GM23338 (cell line): ENCODE measurements around the gene L3MBTL1. TPM values are rescaled to one million over a fixed set of nuclear protein-coding genes. Genes with fewer than 3 reads are reported as not detected.

Experiments
- ATAC-seq: fragments of 200-7000 bp; cut with Tn5 transposase; 3 replicates; pipeline ENCODE4 v1.9.1; 2020
- DNase-seq: peaks from one replicate; pipeline ENCODE4 v3.0.0-alpha.2; 2015; ENCODE audit warnings: low spot score
- H2AFZ ChIP-seq: fragments of 200-600 bp; sonication (generic); 2 replicates; pipeline ENCODE4 v1.8.0; 2016; ENCODE audit warnings: antibody characterized with exemption, mild to moderate bottlenecking, moderate library complexity
- H3F3A ChIP-seq: fragments of 200-600 bp; sonication (generic); replicated peaks from 2 replicates; pipeline ENCODE4 v1.8.0; 2017; ENCODE audit warnings: antibody characterized with exemption, mixed run types, low read depth
- H3K27ac ChIP-seq: fragments of 200-600 bp; sonication (generic); 2 replicates; pipeline ENCODE4 v1.6.1; 2016; ENCODE audit warnings: low read depth
- H3K27me3 ChIP-seq: fragments of 200-600 bp; sonication (generic); 2 replicates; pipeline ENCODE4 v1.8.0; 2016; ENCODE audit warnings: mild to moderate bottlenecking, mixed run types, moderate library complexity; ENCODE audit not compliant: insufficient read depth
- H3K36me3 ChIP-seq: fragments of 200-600 bp; sonication (generic); 2 replicates; pipeline ENCODE4 v1.8.0; 2016; ENCODE audit warnings: mild to moderate bottlenecking; ENCODE audit not compliant: insufficient read depth
- H3K4me1 ChIP-seq: fragments of 200-600 bp; sonication (generic); 2 replicates; pipeline ENCODE4 v1.8.0; 2016; ENCODE audit warnings: mild to moderate bottlenecking, moderate library complexity; ENCODE audit not compliant: insufficient read depth
- H3K4me2 ChIP-seq: fragments of 200-600 bp; sonication (generic); 2 replicates; pipeline ENCODE4 v1.7.1; 2017; ENCODE audit warnings: mixed run types
- H3K4me3 ChIP-seq: fragments of 200-600 bp; sonication (generic); 2 replicates; pipeline ENCODE4 v1.6.1; 2016; ENCODE audit warnings: mixed run types
- H3K79me2 ChIP-seq: fragments of 200-600 bp; sonication (generic); replicated peaks from 2 replicates; pipeline ENCODE4 v1.8.0; 2017; ENCODE audit warnings: mild to moderate bottlenecking; ENCODE audit not compliant: insufficient read depth
- H3K9me2 ChIP-seq: fragments of 200-600 bp; sonication (generic); 2 replicates; pipeline ENCODE4 v1.8.0; 2017; ENCODE audit not compliant: insufficient read depth
- H4K20me1 ChIP-seq: fragments of 200-600 bp; sonication (generic); replicated peaks from 2 replicates; pipeline ENCODE4 v1.8.0; 2017; ENCODE audit warnings: mild to moderate bottlenecking; ENCODE audit not compliant: insufficient read depth
- H3K27ac Mint-ChIP-seq: 2 replicates; pipeline ENCODE4 v1.8.0; 2020; ENCODE audit warnings: inconsistent platforms, mild to moderate bottlenecking, moderate library complexity, mixed read lengths
- H3K27me3 Mint-ChIP-seq: 3 replicates; pipeline ENCODE4 v1.8.0; 2022; ENCODE audit warnings: low read depth, mild to moderate bottlenecking, moderate library complexity, mixed read lengths, inconsistent platforms; ENCODE audit not compliant: insufficient read depth, poor library complexity
- H3K36me3 Mint-ChIP-seq: 3 replicates; pipeline ENCODE4 v1.8.0; 2021; ENCODE audit warnings: low read depth, mild to moderate bottlenecking, inconsistent platforms, moderate library complexity, mixed read lengths
- H3K4me1 Mint-ChIP-seq: 3 replicates; pipeline ENCODE4 v1.8.0; 2020; ENCODE audit warnings: mild to moderate bottlenecking, inconsistent platforms, mixed read lengths
- H3K4me3 Mint-ChIP-seq: 3 replicates; pipeline ENCODE4 v1.8.0; 2021; ENCODE audit warnings: moderate library complexity, mild to moderate bottlenecking, inconsistent platforms, mixed read lengths
- H3K9me3 Mint-ChIP-seq: 3 replicates; pipeline ENCODE4 v1.8.0; 2020; ENCODE audit warnings: moderate library complexity, mild to moderate bottlenecking, inconsistent platforms, mixed read lengths
- CREB1 ChIP-seq: fragments of 250-450 bp; sonication (Bioruptor Pico); IDR thresholded peaks from 2 replicates; pipeline ENCODE4 v1.5.0; 2020; ENCODE audit warnings: low read depth, mild to moderate bottlenecking, moderate library complexity
- ETS1 ChIP-seq: IDR thresholded peaks from 2 replicates; pipeline ENCODE4 v1.6.1; 2016; ENCODE audit warnings: antibody characterized with exemption
- EZH2 ChIP-seq: fragments of 200-600 bp; sonication (generic); IDR thresholded peaks from one replicate; pipeline ENCODE4 v1.8.0; 2017; ENCODE audit warnings: antibody characterized with exemption, mild to moderate bottlenecking, low read depth; ENCODE audit not compliant: unreplicated experiment
- EZH2phosphoT487 ChIP-seq: fragments of 200-600 bp; sonication (generic); IDR thresholded peaks from one replicate; pipeline ENCODE4 v1.8.1; 2018; ENCODE audit warnings: antibody characterized with exemption; ENCODE audit not compliant: unreplicated experiment
- JUNB ChIP-seq: IDR thresholded peaks from one replicate; pipeline ENCODE4 v1.6.1; 2016; ENCODE audit warnings: antibody characterized with exemption; ENCODE audit not compliant: unreplicated experiment
- NANOG ChIP-seq: IDR thresholded peaks from 2 replicates; pipeline ENCODE4 v1.6.1; 2016; ENCODE audit warnings: antibody characterized with exemption, borderline replicate concordance
- POLR2AphosphoS5 ChIP-seq: IDR thresholded peaks from 2 replicates; pipeline ENCODE4 v1.6.1; 2016; ENCODE audit warnings: antibody characterized with exemption, low read depth
- REST ChIP-seq: IDR thresholded peaks from one replicate; pipeline ENCODE4 v1.6.1; 2018; ENCODE audit warnings: antibody characterized with exemption; ENCODE audit not compliant: unreplicated experiment
- STAT1 ChIP-seq: IDR thresholded peaks from one replicate; pipeline ENCODE4 v1.6.1; 2016; ENCODE audit warnings: antibody characterized with exemption; ENCODE audit not compliant: unreplicated experiment
- ZNF114 ChIP-seq: fragments of 250-450 bp; sonication (Bioruptor Pico); IDR thresholded peaks from 2 replicates; pipeline ENCODE4 v1.5.0; 2020; ENCODE audit warnings: mild to moderate bottlenecking, moderate library complexity
- ZNF331 ChIP-seq: fragments of 250-450 bp; sonication (Bioruptor Pico); IDR thresholded peaks from 2 replicates; pipeline ENCODE4 v1.5.0; 2020; ENCODE audit warnings: low read depth, mild to moderate bottlenecking, moderate library complexity
- polyA plus RNA-seq: library from polyadenylated mRNA; unstranded; fragments of >200 nt; fragmentation: Nextera tagmentation; extraction: Ambion mirVana; gene quantifications from 2 replicates; pipeline ENCODE4 v1.2.1, GENCODE V29; 2016
- small RNA-seq: library from RNA; depleted of rRNA; stranded (forward); fragments of <200 nt; gene quantifications from one replicate; pipeline ENCODE3, GENCODE V24; 2014; ENCODE audit warnings: low replicate concordance
- total RNA-seq: library from RNA; depleted of rRNA; stranded (reverse); fragments of >200 nt; shearing (Covaris generic); gene quantifications from 2 replicates; pipeline ENCODE4 v1.2.3, GENCODE V29; 2014; rRNA removed
- TF ChIP-seq, protein P1 (sequence below), 2 experiments: fragments of 200-600 bp in 1 of 2; sonication (generic) in 1 of 2; conservative IDR thresholded peaks; 2 replicates each; pipeline versions ENCODE4 v1.5.1 to v1.6.1; 2016 to 2017; ENCODE audit warnings: antibody characterized with exemption in 2 of 2, low read depth in 2 of 2, mild to moderate bottlenecking in 2 of 2, moderate library complexity in 1 of 2

The L3MBTL1 gene
- total and polyA plus RNA-seq, 2 experiments from 2014 or later = 6.5 to 33.6 TPM

DNA sequence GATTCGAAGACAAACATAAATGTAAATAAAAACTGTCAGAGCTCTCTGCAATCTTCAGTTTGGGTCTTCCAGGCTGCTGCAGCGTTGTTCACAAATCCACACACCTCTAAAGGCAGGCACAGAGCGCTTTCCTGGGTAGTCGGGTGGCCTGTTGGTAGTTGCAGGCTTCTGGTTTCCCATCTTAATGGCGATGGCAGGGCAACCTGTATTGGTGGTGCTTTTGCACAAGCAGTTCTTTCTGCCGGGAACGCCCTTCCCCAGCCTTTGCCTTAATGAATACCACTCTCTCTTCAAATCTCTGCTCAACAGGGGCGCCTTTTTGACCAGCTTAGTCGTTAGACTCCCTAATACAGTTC, 82.5 kb downstream of the L3MBTL1 start (continued):
- TF ChIP-seq ZNF114 (no peak), JUNB (no peak), REST (no peak), STAT1 (no peak), ZNF331 (CRISPR knock-in tag) (no peak), CREB1 (no peak), NANOG (no peak), ETS1 (no peak), EZH2 (no peak)
- TF ChIP-seq, protein P1, sequence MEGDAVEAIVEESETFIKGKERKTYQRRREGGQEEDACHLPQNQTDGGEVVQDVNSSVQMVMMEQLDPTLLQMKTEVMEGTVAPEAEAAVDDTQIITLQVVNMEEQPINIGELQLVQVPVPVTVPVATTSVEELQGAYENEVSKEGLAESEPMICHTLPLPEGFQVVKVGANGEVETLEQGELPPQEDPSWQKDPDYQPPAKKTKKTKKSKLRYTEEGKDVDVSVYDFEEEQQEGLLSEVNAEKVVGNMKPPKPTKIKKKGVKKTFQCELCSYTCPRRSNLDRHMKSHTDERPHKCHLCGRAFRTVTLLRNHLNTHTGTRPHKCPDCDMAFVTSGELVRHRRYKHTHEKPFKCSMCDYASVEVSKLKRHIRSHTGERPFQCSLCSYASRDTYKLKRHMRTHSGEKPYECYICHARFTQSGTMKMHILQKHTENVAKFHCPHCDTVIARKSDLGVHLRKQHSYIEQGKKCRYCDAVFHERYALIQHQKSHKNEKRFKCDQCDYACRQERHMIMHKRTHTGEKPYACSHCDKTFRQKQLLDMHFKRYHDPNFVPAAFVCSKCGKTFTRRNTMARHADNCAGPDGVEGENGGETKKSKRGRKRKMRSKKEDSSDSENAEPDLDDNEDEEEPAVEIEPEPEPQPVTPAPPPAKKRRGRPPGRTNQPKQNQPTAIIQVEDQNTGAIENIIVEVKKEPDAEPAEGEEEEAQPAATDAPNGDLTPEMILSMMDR (conservative IDR thresholded peaks at IDR 0.05; ENCODE audit: low read depth in 2 of 2) = no peak

GRCh38 chr20:43590392-43591303, 83.2 kb downstream of the L3MBTL1 start, which contains the start of gene IFT52:
Gene IFT52, plus strand, starts transcription at chr20:43590937. Its CDS starts 3,762 bp downstream, at chr20:43594699.
- peaks cover 13% of the 10 kb centered on the region for H3K79me2 ChIP-seq
- no peaks in the 10 kb centered on the region for H3K27me3 ChIP-seq
- Mint-ChIP-seq H3K9me3 (no peaks in the 10 kb centered on the region), H3K4me1 (peaks cover 8% of the 10 kb centered on the region), H3K36me3 (peaks cover 13% of the 10 kb centered on the region), H3K27me3 (peaks cover 2% of the 10 kb centered on the region), H3K27ac (peak within 1 kb of the TSS; percentile 98), H3K4me3 (peak within 1 kb of the TSS; percentile 94)
- peak within 1 kb of the TSS; percentile 84 for H3K4me3 ChIP-seq
- H3K27ac ChIP-seq = peak within 1 kb of the TSS; percentile 80; the same call in 1 of the 2 replicates
- ATAC-seq (peak; percentile 95), DNase-seq (peak; percentile 97)
- H3K4me2 ChIP-seq = peak within 1 kb of the TSS; percentile 95
- 0 out of 2 replicates have a peak, but pooled peaks cover 3% of the 10 kb centered on the region for H4K20me1 ChIP-seq
- H3K9me2 ChIP-seq = no peaks in the 10 kb centered on the region
- no peaks in the 10 kb centered on the region; the same call in 1 of the 2 replicates for H3K36me3 ChIP-seq
- peaks cover 4% of the 10 kb centered on the region; the same call in 1 of the 2 replicates for H3K4me1 ChIP-seq
- no peak for TF ChIP-seq STAT1
- peak; percentile 91 for TF ChIP-seq CREB1
- no peak for TF ChIP-seq EZH2phosphoT487
- TF ChIP-seq POLR2AphosphoS5 = peak; percentile 87
- no peak for TF ChIP-seq ZNF331 (CRISPR knock-in tag)
- peak within 1 kb of the TSS; percentile 93 for H2AFZ ChIP-seq
- no peaks in the 10 kb centered on the region for H3F3A ChIP-seq

Small RNAs within 50 kb of the gene (small RNA-seq; reads per million reads assigned to genes)
- gene RNU6-1251P = 0.27 reads per million, percentile 8 among the genes with 10 or more reads in this experiment

Other genes starting within 250 kb of the L3MBTL1 start
- 61.5 and 62.3 TPM in 2 replicates for gene SRSF6, start 49.8 kb upstream of the L3MBTL1 start, total RNA-seq
- gene SRSF6, start 49.8 kb upstream of the L3MBTL1 start, polyA plus RNA-seq = 49.4 and 60.1 TPM in 2 replicates
- 0.08 and 0.42 TPM in 2 replicates for gene SGK2, start 51.3 kb downstream of the L3MBTL1 start, total RNA-seq
- gene SGK2, start 51.3 kb downstream of the L3MBTL1 start, polyA plus RNA-seq = 0.12 TPM in 1 of 2 replicates, not detected in the other
- 26.8 and 30.4 TPM in 2 replicates for gene IFT52, start 83.2 kb downstream of the L3MBTL1 start, total RNA-seq
- gene IFT52, start 83.2 kb downstream of the L3MBTL1 start, polyA plus RNA-seq = 39.8 and 45.2 TPM in 2 replicates
- gene MYBL2, start 159.4 kb downstream of the L3MBTL1 start, total RNA-seq = 95.3 and 131 TPM in 2 replicates
- 71.7 and 72.3 TPM in 2 replicates for gene MYBL2, start 159.4 kb downstream of the L3MBTL1 start, polyA plus RNA-seq
- not detected in 2 replicates for gene GTSF1L, start 219.3 kb downstream of the L3MBTL1 start, total RNA-seq
- gene GTSF1L, start 219.3 kb downstream of the L3MBTL1 start, polyA plus RNA-seq = not detected in 2 replicates